Mesenchymal stem cell (in vitro differentiated cells and primary cell): ENCODE data around the gene WSCD2.

Source experiments
- DNase-seq: peaks from one replicate; pipeline ENCODE4 v3.0.0-alpha.2; 2013
- H2AFZ ChIP-seq: one replicate; pipeline ENCODE4 v1.6.1; 2013; ENCODE audit warnings: low read depth, mild to moderate bottlenecking, control low read depth, inconsistent platforms, low read length, moderate library complexity
- H2AK5ac ChIP-seq: 2 replicates; pipeline ENCODE4 v1.6.1; 2013; ENCODE audit warnings: low read length, moderate library complexity, mild to moderate bottlenecking, inconsistent platforms; ENCODE audit not compliant: severe bottlenecking
- H2BK120ac ChIP-seq: one replicate; pipeline ENCODE4 v1.6.1; 2013; ENCODE audit warnings: low read depth, mild to moderate bottlenecking, inconsistent platforms, low read length, moderate library complexity
- H2BK12ac ChIP-seq, 2 experiments: one replicate each; pipeline ENCODE4 v1.6.1; 2013; ENCODE audit warnings: inconsistent platforms in 2 of 2, low read length in 2 of 2, mild to moderate bottlenecking in 2 of 2, moderate library complexity in 2 of 2, control low read depth in 1 of 2
- H2BK15ac ChIP-seq: one replicate; pipeline ENCODE4 v1.6.1; 2013; ENCODE audit warnings: mild to moderate bottlenecking, low read depth, inconsistent platforms; ENCODE audit not compliant: poor library complexity, severe bottlenecking
- H2BK5ac ChIP-seq: 2 replicates; pipeline ENCODE4 v1.6.1; 2013; ENCODE audit warnings: low read depth, mild to moderate bottlenecking, low read length, control low read depth, inconsistent platforms; ENCODE audit not compliant: poor library complexity, severe bottlenecking
- H3K14ac ChIP-seq, 2 experiments: one replicate each; pipeline ENCODE4 v1.6.1; 2013; ENCODE audit warnings: inconsistent platforms in 2 of 2, low read length in 2 of 2, control low read depth in 1 of 2, mild to moderate bottlenecking in 1 of 2, moderate library complexity in 1 of 2
- H3K18ac ChIP-seq, 2 experiments: one replicate each; pipeline ENCODE4 v1.6.1; 2013; ENCODE audit warnings: inconsistent platforms in 2 of 2, low read length in 2 of 2, control low read depth in 1 of 2, low read depth in 1 of 2, mild to moderate bottlenecking in 1 of 2
- H3K23ac ChIP-seq, 2 experiments: one replicate each; pipeline ENCODE4 v1.6.1; 2013; ENCODE audit warnings: inconsistent platforms in 2 of 2, low read length in 2 of 2, mild to moderate bottlenecking in 2 of 2, moderate library complexity in 2 of 2, control low read depth in 1 of 2
- H3K27ac ChIP-seq: 2 replicates; pipeline ENCODE4 v1.5.1; 2013; ENCODE audit warnings: mild to moderate bottlenecking, moderate library complexity, low read length, control low read depth, inconsistent platforms; ENCODE audit not compliant: poor library complexity, severe bottlenecking
- H3K27me3 ChIP-seq, 2 experiments: 2 replicates each; pipeline versions ENCODE4 v1.6.1 to v1.7.0; 2013; ENCODE audit warnings: low read length in 2 of 2, mild to moderate bottlenecking in 2 of 2, moderate library complexity in 2 of 2, control low read depth in 1 of 2, inconsistent platforms in 1 of 2; ENCODE audit not compliant: control insufficient read depth in 1 of 2, insufficient read depth in 1 of 2
- H3K36me3 ChIP-seq, 2 experiments: 2 replicates each; pipeline versions ENCODE4 v1.6.1 to v1.7.0; 2013; ENCODE audit warnings: low read length in 2 of 2, control low read depth in 1 of 2, inconsistent platforms in 1 of 2, low read depth in 1 of 2, mild to moderate bottlenecking in 1 of 2; ENCODE audit not compliant: insufficient read depth in 2 of 2, control insufficient read depth in 1 of 2
- H3K4ac ChIP-seq, 2 experiments: one replicate each; pipeline ENCODE4 v1.6.1; 2013; ENCODE audit warnings: inconsistent platforms in 2 of 2, low read length in 2 of 2, mild to moderate bottlenecking in 2 of 2, moderate library complexity in 2 of 2, control low read depth in 1 of 2, low read depth in 1 of 2
- H3K4me1 ChIP-seq: 2 replicates; pipeline ENCODE4 v1.6.1; 2013; ENCODE audit warnings: low read depth, low read length, control low read depth; ENCODE audit not compliant: control insufficient read depth, insufficient read depth
- H3K4me2 ChIP-seq: 2 replicates; pipeline ENCODE4 v1.6.1; 2013; ENCODE audit warnings: low read length, mild to moderate bottlenecking, inconsistent platforms; ENCODE audit not compliant: poor library complexity, severe bottlenecking
- H3K4me3 ChIP-seq, 2 experiments: 2 replicates each; pipeline versions ENCODE4 v1.5.1 to v1.7.0; 2013; ENCODE audit warnings: low read length in 2 of 2, mild to moderate bottlenecking in 2 of 2, control low read depth in 1 of 2, low read depth in 1 of 2; ENCODE audit not compliant: insufficient read depth in 1 of 2
- H3K79me1 ChIP-seq: replicated peaks from 2 replicates; pipeline ENCODE4 v1.6.1; 2013; ENCODE audit warnings: mild to moderate bottlenecking, control low read depth, low read length, inconsistent platforms; ENCODE audit not compliant: poor library complexity, severe bottlenecking
- H3K9ac ChIP-seq: 2 replicates; pipeline ENCODE4 v1.7.0; 2013; ENCODE audit warnings: mild to moderate bottlenecking, low read length, moderate library complexity
- H3K9me3 ChIP-seq: 2 replicates; pipeline ENCODE4 v1.7.0; 2013; ENCODE audit warnings: mild to moderate bottlenecking, low read length; ENCODE audit not compliant: control insufficient read depth
- H4K8ac ChIP-seq: one replicate; pipeline ENCODE4 v1.6.1; 2013; ENCODE audit warnings: inconsistent platforms, mild to moderate bottlenecking, low read length, moderate library complexity
- H4K91ac ChIP-seq: one replicate; pipeline ENCODE4 v1.6.1; 2013; ENCODE audit warnings: mild to moderate bottlenecking, low read length, inconsistent platforms
- WGBS: methylation state at CpG from one replicate; pipeline ENCODE4 v1.1.7; 2013; ENCODE audit warnings: mixed read lengths; 5-methylcytosine and 5-hydroxymethylcytosine counted together

The WSCD2 gene

GRCh38 chr12:108211157-108211556 is 82.1 kb downstream of the WSCD2 start:
- Histone ChIP-seq H2BK15ac (no peak overlapping the region), H3K27ac (no peak overlapping the region), H3K4me3 (no peak overlapping the region), H2BK5ac (no peak overlapping the region), H3K14ac (no peak overlapping the region), H2AK5ac (no peak overlapping the region), H3K4me1 (no peaks in the 10 kb centered on the region), H4K8ac (no peak overlapping the region), H2BK12ac (no peak overlapping the region), H3K18ac (no peak overlapping the region), H3K79me1 (no peaks in the 10 kb centered on the region), H2BK120ac (no peak overlapping the region), H2AFZ (no peak overlapping the region), H3K4ac (no peak overlapping the region), H3K4me2 (no peak overlapping the region), H3K23ac (no peak overlapping the region), H3K9me3 (no peaks in the 10 kb centered on the region), H3K9ac (no peak overlapping the region), H4K91ac (no peak overlapping the region), H3K36me3 (no peaks in the 10 kb centered on the region), H3K27me3 (peaks cover 0 to 10% of the 10 kb centered on the region in 2 experiments)
- WGBS, result 29% methylated on average over 2 of the region's 2 CpGs
- no peak for DNase-seq

DNA sequence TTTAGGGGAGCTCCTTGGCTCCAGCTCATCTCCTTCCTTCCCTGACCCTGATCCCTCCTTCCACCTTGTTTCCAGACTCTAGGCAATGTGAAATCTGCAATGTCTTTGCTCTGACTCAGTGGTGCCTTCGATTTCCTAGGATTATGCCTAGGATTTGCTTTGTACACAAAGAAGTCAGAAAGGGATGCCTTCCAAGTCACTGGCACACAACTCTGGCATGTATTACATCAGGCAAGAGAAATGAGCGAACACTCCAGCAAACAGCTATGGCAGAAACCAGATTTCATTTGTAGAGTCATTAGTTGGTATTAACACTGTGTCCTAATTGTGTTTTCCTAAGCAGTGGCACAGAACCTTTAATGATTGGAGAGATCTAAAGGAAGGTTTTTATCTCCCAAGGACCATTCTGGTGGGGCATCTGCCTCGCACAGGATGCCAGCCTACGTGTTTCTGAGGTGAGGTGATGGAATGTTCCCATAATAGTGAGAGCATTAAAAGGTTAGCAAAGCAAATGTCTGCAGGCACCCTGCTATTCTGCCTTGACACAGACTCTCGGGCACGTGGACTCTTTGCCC is 84.9 kb downstream of the WSCD2 start:
- Histone ChIP-seq H3K4me2 (no peak overlapping the region), H2AK5ac (no peak overlapping the region), H2BK120ac (no peak overlapping the region), H3K27me3 (peaks cover 0 to 14% of the 10 kb centered on the region in 2 experiments), H2AFZ (no peak overlapping the region), H3K23ac (no peak overlapping the region), H2BK15ac (no peak overlapping the region), H3K79me1 (no peaks in the 10 kb centered on the region), H3K4me3 (no peak overlapping the region), H3K4me1 (no peaks in the 10 kb centered on the region), H4K8ac (no peak overlapping the region), H3K18ac (no peak overlapping the region), H3K4ac (no peak overlapping the region), H2BK12ac (no peak overlapping the region), H3K9ac (no peak overlapping the region), H3K14ac (no peak overlapping the region), H3K27ac (no peak overlapping the region), H2BK5ac (no peak overlapping the region), H4K91ac (no peak overlapping the region), H3K36me3 (no peaks in the 10 kb centered on the region), H3K9me3 (no peaks in the 10 kb centered on the region)
- no peak for DNase-seq
- WGBS, result 57% methylated on average over 6 of the region's 6 CpGs

DNA sequence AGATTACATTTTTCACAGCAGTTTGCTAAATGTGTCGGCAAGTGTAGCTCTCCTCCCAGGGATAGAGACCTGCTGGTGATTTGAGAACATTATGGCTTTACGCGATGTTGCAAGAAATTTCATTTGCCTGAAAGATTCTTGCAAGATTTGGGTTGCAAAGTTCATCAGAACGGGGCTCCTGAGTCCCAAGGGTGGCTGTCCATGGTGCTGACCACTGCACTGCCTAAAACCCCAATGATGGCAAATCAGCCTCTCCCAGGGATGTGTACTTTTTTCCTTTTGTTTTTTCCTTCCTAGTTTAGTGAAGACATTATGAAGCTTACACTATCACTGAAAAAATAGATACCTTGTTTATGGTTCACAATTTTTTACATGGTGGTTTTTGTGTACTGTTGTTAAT is 85.4 kb downstream of the WSCD2 start:
- Histone ChIP-seq H2BK15ac (no peak overlapping the region), H3K4ac (no peak overlapping the region), H3K9ac (no peak overlapping the region), H3K14ac (no peak overlapping the region), H3K27ac (no peak overlapping the region), H2AK5ac (no peak overlapping the region), H2AFZ (no peak overlapping the region), H2BK5ac (no peak overlapping the region), H3K4me1 (no peaks in the 10 kb centered on the region), H2BK120ac (no peak overlapping the region), H4K91ac (no peak overlapping the region), H3K27me3 (peaks cover 0 to 19% of the 10 kb centered on the region in 2 experiments), H3K79me1 (no peaks in the 10 kb centered on the region), H3K9me3 (no peaks in the 10 kb centered on the region), H3K4me2 (no peak overlapping the region), H3K23ac (no peak overlapping the region), H2BK12ac (no peak overlapping the region), H3K4me3 (no peak overlapping the region), H4K8ac (no peak overlapping the region), H3K36me3 (no peaks in the 10 kb centered on the region), H3K18ac (no peak overlapping the region)
- 49% methylated on average over 4 of the region's 4 CpGs for WGBS
- no peak for DNase-seq

- Histone ChIP-seq H2BK15ac (no peak overlapping the region), H3K79me1 (no peaks in the 10 kb centered on the region), H3K9me3 (no peaks in the 10 kb centered on the region), H2AFZ (no peak overlapping the region), H2BK12ac (no peak overlapping the region), H4K91ac (no peak overlapping the region), H3K27me3 (peaks cover 0 to 21% of the 10 kb centered on the region in 2 experiments), H4K8ac (no peak overlapping the region), H2BK5ac (no peak overlapping the region), H2AK5ac (no peak overlapping the region), H3K27ac (no peak overlapping the region), H3K4me1 (no peaks in the 10 kb centered on the region), H3K9ac (no peak overlapping the region), H3K23ac (no peak overlapping the region), H3K4me3 (no peak overlapping the region), H3K14ac (no peak overlapping the region), H3K36me3 (no peaks in the 10 kb centered on the region), H2BK120ac (no peak overlapping the region), H3K4me2 (no peak overlapping the region), H3K18ac (no peak overlapping the region), H3K4ac (no peak overlapping the region)
- no peak for DNase-seq
- 53% methylated on average over 2 of the region's 3 CpGs for WGBS
Observed at GRCh38 chr12:108215458-108215857, 86.4 kb downstream of the WSCD2 start.
